HG02970 (cell line): ENCODE measurements around the gene SMIM38.

ENCODE experiments used
- ATAC-seq: cut with Tn5 transposase; IDR thresholded peaks from one replicate; pipeline ENCODE4 v1.9.1; 2021; ENCODE audit warnings: mild to moderate bottlenecking, moderate library complexity, moderate number of reproducible peaks; ENCODE audit not compliant: unreplicated experiment, low FRiP score

SMIM38 gene

GRCh38 chr11:69200331-69201065, 44.8 kb downstream of the SMIM38 start:
- no peak for ATAC-seq

- no peak for ATAC-seq
Measured at GRCh38 chr11:69201066-69201365, 45.3 kb downstream of the SMIM38 start.

GRCh38 chr11:69201764-69202370, 46.1 kb downstream of the SMIM38 start:
- no peak for ATAC-seq

GRCh38 chr11:69202511-69203221, 46.9 kb downstream of the SMIM38 start:
- no peak for ATAC-seq

- ATAC-seq = no peak
Measured at GRCh38 chr11:69203381-69203780, 47.6 kb downstream of the SMIM38 start.

GRCh38 chr11:69203901-69204245, 48.1 kb downstream of the SMIM38 start:
- ATAC-seq = no peak

- ATAC-seq = no peak
Measured at GRCh38 chr11:69204246-69204940, 48.7 kb downstream of the SMIM38 start.

GRCh38 chr11:69204941-69205742, 49.4 kb downstream of the SMIM38 start:
- ATAC-seq = no peak
